ENCODE data around the gene AVPR1B.

The AVPR1B gene

GRCh38 chr1:206112600-206113301 lies 4.4 kb downstream of the AVPR1B start:
- FAIRE-seq (no peak), DNase-seq (ENCODE audit: insufficient read length, low spot score) (no peak)
- no peak for TF ChIP-seq CTCF (IDR thresholded peaks at IDR 0.05; ENCODE audit: insufficient read depth, missing control alignments)

GRCh38 chr1:206111271-206111927 lies 5.8 kb downstream of the AVPR1B start:
- no peak for TF ChIP-seq CTCF (IDR thresholded peaks at IDR 0.05; ENCODE audit: insufficient read depth, missing control alignments)
- FAIRE-seq: no peak

GRCh38 chr1:206110820-206111219 lies 6.4 kb downstream of the AVPR1B start:
- no peak for TF ChIP-seq CTCF (IDR thresholded peaks at IDR 0.05; ENCODE audit: insufficient read depth, missing control alignments)
- FAIRE-seq (no peak), DNase-seq (ENCODE audit: insufficient read length, low spot score) (no peak)

More at GRCh38 chr1:206111271-206111927, 5.8 kb downstream of the AVPR1B start:
- DNase-seq (ENCODE audit: insufficient read length, low spot score): no peak

- no peak for TF ChIP-seq CTCF (IDR thresholded peaks at IDR 0.05; ENCODE audit: insufficient read depth, missing control alignments)
- FAIRE-seq (no peak), DNase-seq (ENCODE audit: insufficient read length, low spot score) (no peak)
These were observed 7.0 kb downstream of the AVPR1B start for GRCh38 chr1:206110161-206110560.

- DNase-seq (ENCODE audit: insufficient read length, low spot score) (no peak), FAIRE-seq (no peak)
- TF ChIP-seq CTCF (IDR thresholded peaks at IDR 0.05; ENCODE audit: insufficient read depth, missing control alignments): no peak
These were observed 7.5 kb downstream of the AVPR1B start for GRCh38 chr1:206109718-206110117.

GRCh38 chr1:206108635-206109034 lies 8.6 kb downstream of the AVPR1B start:
- no peak for FAIRE-seq
- no peak for DNase-seq (ENCODE audit: insufficient read length, low spot score)
- no peak for TF ChIP-seq CTCF (IDR thresholded peaks at IDR 0.05; ENCODE audit: insufficient read depth, missing control alignments)

GRCh38 chr1:206107168-206107544 lies 10.0 kb downstream of the AVPR1B start:
- no peak for FAIRE-seq
- DNase-seq (ENCODE audit: insufficient read length, low spot score): no peak
- no peak for TF ChIP-seq CTCF (IDR thresholded peaks at IDR 0.05; ENCODE audit: insufficient read depth, missing control alignments)

Measured in D721Med (cell line).